Stomach smooth muscle (tissue), 2 donors: ENCODE results near the gene ACTG2.
"Not testable (repeated sequence)": the region's sequence is repeated elsewhere in the genome, so short reads cannot be mapped to it uniquely, and the experiment has no call there.

ENCODE experiments used
- H3K27ac ChIP-seq: one replicate; pipeline ENCODE4 v1.7.0; 2013; ENCODE audit warnings: mild to moderate bottlenecking, low read length, inconsistent platforms
- H3K27me3 ChIP-seq, 2 donors: one replicate each; pipeline ENCODE4 v1.7.0; 2013; ENCODE audit warnings: low read length in 2 of 2; ENCODE audit not compliant: insufficient read depth in 2 of 2, control insufficient read depth in 1 of 2
- H3K36me3 ChIP-seq, 2 donors: one replicate each; pipeline ENCODE4 v1.7.0; 2013; ENCODE audit warnings: low read length in 2 of 2; ENCODE audit not compliant: control insufficient read depth in 2 of 2, insufficient read depth in 2 of 2
- H3K4me1 ChIP-seq: one replicate; pipeline ENCODE4 v1.7.0; 2013; ENCODE audit warnings: low read length; ENCODE audit not compliant: control insufficient read depth, insufficient read depth
- H3K4me3 ChIP-seq, 2 donors: one replicate each; pipeline ENCODE4 v1.7.0; 2013; ENCODE audit warnings: low read length in 2 of 2
- H3K9ac ChIP-seq, 2 donors: one replicate each; pipeline ENCODE4 v1.7.0; 2013; ENCODE audit warnings: low read length in 2 of 2, mild to moderate bottlenecking in 1 of 2
- H3K9me3 ChIP-seq, 2 donors: one replicate each; pipeline ENCODE4 v1.7.0; 2013; ENCODE audit warnings: low read length in 2 of 2; ENCODE audit not compliant: control insufficient read depth in 2 of 2
- donor health status: healthy.
- donor health status: Pancreatic carcinoma.

ACTG2 gene

DNA sequence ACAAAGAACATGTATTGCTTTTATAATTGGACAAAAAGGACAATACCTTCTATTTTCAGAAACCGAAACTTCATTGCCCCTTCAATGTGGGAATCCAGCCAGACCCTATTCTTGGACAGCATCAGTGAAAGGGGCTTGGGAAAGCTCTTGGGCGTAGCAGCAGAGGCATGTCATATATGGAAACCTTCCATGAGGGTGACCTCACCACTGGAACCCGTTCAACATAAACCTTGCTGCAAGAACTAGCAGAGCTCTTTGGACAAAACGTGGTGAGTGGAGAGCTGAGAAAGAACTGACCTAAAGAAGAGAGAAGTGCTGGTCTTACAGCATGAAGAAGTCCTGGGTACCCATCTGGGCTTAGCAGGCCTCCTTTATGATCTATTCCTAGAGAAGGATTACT lies 22.7 kb upstream of the ACTG2 start:
- Histone ChIP-seq H3K27ac (peak overlapping the region; percentile 88), H3K4me1 (peaks cover 21% of the 10 kb centered on the region), H3K27me3 (no peaks in the 10 kb centered on the region), H3K4me3 (peak overlapping the region; percentile 40), H3K36me3 (peaks cover 0 to 6% of the 10 kb centered on the region in 2 donors), H3K9me3 (no peaks in the 10 kb centered on the region), H3K9ac (peak overlapping the region; percentile 60 to 74)

DNA sequence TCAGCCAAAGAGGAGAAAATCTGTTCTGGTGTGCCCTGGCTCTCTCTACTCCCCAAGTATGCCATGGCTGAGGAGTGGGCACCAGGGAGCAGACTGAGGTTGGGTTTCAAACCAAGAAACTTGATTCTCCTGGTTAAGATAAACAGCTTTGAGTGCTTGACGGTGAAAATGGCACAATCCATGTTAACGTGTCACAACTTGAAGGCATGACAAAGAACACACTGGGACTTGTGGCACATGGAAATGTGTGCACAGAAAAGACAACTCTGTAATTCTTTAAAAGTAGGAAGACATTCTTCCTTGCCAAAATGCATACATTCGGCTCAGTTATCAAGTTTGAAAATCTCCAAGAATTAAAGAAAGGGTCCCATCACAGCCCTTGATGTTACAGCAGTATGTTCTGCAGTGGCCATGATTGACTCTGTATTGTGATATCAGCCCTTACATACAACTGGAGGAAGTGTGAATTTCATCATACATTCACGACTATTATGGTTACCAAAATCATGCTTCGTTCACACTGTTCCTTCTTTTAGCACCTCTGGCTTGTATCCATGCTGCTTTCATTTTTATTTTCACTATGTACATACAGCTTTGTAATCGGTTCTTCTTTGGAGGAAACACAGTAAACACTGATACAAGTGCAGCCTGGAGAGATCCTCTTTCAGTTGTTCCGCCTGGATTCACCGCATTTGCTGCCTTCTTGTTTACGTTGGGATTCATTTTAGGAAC lies 15.6 kb upstream of the ACTG2 start:
- Histone ChIP-seq H3K36me3 (no peaks in the 10 kb centered on the region), H3K9ac (peak overlapping the region; percentile 42 to 59), H3K9me3 (no peaks in the 10 kb centered on the region), H3K27ac (peak overlapping the region; percentile 73), H3K4me1 (peaks cover 20% of the 10 kb centered on the region), H3K4me3 (peak overlapping the region; percentile 16 to 43), H3K27me3 (no peaks in the 10 kb centered on the region)

DNA sequence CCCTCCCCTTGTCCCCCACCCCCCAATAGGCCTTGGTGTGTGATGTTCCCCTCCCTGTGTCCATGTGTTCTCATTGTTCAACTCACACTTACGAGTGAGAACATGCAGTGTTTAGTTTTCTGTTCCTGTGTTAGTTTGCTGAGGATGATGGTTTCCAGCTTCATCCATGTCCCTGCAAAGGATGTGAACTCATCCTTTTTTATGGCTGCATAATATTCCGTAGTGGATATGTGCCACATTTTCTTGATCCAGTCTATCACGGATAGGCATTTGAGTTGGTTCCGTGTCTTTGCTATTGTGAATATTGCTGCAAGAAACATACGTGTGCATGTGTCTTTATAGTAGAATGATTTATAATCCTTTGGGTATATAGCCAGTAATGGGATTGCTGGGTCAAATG lies 14.8 kb upstream of the ACTG2 start:
- H3K27me3 ChIP-seq, H3K36me3 ChIP-seq, H3K9ac ChIP-seq, H3K9me3 ChIP-seq: not testable (repeated sequence)
- peak overlapping the region; percentile 73 for H3K27ac ChIP-seq
- peak overlapping the region in 1 of 2 donors; percentile 43 for H3K4me3 ChIP-seq
- peaks cover 20% of the 10 kb centered on the region for H3K4me1 ChIP-seq

- H3K4me3 ChIP-seq, result no peak overlapping the region
- no peak overlapping the region for H3K9ac ChIP-seq
- no peaks in the 10 kb centered on the region for H3K9me3 ChIP-seq
- no peaks in the 10 kb centered on the region for H3K27me3 ChIP-seq
- no peaks in the 10 kb centered on the region for H3K36me3 ChIP-seq
- H3K27ac ChIP-seq, result no peak overlapping the region
- peaks cover 11% of the 10 kb centered on the region for H3K4me1 ChIP-seq
These were observed 7.4 kb upstream of the ACTG2 start for GRCh38 chr2:73885406-73885805.

DNA sequence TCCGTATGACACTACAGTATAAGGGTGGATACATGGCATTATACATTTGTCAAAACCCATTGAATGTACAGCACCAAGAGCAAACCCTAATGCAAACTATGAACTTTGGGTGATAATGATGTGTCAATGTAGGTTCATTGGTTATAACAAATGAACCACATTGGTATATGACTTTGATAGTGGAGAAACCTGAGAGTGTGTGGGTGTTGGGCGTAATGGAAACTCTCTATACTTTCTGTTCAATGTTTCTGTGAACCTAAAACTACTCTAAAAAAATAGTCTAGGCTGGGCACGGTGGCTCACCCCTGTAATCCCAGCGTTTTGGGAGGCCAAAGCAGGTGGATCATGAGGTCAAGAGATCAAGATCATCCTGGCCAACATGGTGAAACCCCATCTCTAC lies 6.5 kb upstream of the ACTG2 start:
- no peak overlapping the region for H3K4me3 ChIP-seq
- no peaks in the 10 kb centered on the region for H3K27me3 ChIP-seq
- no peaks in the 10 kb centered on the region for H3K9me3 ChIP-seq
- no peak overlapping the region for H3K9ac ChIP-seq
- H3K4me1 ChIP-seq, result peaks cover 21% of the 10 kb centered on the region
- H3K36me3 ChIP-seq, result no peaks in the 10 kb centered on the region
- no peak overlapping the region for H3K27ac ChIP-seq

DNA sequence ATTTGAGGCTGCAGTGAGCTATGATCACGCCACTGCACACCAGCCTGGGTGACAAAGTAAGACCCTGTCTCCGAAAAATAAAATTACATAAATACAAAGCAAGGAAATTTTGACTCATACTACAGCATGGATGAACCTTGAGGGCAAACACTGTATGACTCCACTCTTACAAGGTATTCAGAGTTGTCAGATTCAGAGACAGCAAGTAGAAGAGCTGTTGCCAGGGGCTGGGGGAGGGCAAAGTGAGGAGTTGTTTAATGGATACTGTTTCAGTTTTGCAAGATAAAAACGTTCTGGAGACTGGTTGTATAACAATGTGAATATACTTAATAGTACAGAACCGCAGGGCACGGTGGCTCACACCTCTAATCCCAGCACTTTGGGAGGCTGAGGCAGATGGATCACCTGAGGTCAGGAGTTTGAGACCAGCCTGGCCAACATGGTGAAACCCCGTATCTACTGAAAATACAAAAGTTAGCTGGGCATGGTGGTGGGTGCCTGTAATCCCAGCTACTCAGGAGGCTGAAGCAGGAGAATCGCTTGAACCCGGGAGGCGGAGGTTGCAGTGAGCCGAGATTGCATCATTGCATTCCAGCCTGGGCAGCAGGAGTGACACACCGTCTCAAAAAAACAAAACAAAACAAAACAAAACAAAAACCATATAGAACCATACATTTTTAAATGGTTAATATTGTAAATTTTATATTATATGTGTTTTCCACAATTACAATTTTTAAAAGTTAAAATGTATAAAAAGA lies 5.0 kb upstream of the ACTG2 start:
- H3K27me3 ChIP-seq, H3K9me3 ChIP-seq, H3K36me3 ChIP-seq, H3K9ac ChIP-seq: not testable (repeated sequence)
- Histone ChIP-seq H3K4me3 (peak overlapping the region in 1 of 2 donors; percentile 4), H3K4me1 (peaks cover 32% of the 10 kb centered on the region), H3K27ac (peak overlapping the region; percentile 46)

DNA sequence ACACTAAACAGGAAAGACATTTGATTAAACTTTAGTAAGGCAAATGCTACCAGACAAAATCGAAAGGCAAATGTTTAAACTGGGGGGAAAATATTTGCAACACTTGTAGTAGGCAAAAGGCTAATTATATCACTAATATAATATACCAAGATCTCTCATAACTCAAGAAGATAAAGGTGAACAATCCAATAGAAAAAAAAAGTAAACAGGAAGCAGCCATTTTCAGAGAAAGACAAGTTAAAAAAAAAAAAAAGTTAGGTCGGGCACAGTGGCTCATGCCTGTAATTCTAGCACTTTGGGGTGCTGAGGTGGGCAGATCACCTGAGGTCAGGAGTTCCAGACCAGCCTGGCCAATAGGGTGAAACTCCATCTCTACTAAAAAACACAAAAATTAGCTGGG lies 4.4 kb upstream of the ACTG2 start:
- Histone ChIP-seq H3K4me3 (no peak overlapping the region), H3K9me3 (no peaks in the 10 kb centered on the region), H3K36me3 (peaks cover 3 to 4% of the 10 kb centered on the region in 2 donors), H3K27ac (no peak overlapping the region), H3K9ac (no peak overlapping the region), H3K4me1 (peaks cover 32% of the 10 kb centered on the region), H3K27me3 (no peaks in the 10 kb centered on the region)

DNA sequence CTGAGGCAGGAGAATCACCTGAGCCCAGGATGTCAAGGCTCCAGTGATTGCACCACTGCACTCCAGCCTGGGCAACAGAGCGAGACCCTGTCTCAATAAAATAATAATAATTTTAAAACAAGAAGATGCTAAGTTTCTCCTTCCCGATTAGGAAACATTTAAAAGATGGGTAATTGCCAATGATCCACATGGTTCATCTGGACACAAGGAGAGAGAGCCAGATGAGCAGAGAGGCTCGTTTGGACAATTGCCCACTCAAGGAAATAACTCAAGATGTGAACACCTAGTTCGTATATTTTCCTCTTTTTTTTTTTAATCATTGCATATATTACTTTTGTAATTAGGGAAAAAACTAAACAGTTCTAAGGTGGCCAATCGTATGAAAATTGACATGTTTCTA lies 3.6 kb upstream of the ACTG2 start:
- peaks cover 7 to 12% of the 10 kb centered on the region in 2 donors for H3K36me3 ChIP-seq
- H3K9ac ChIP-seq, result no peak overlapping the region
- no peak overlapping the region for H3K4me3 ChIP-seq
- peaks cover 32% of the 10 kb centered on the region for H3K4me1 ChIP-seq
- H3K27ac ChIP-seq, result peak overlapping the region; percentile 12
- no peaks in the 10 kb centered on the region for H3K27me3 ChIP-seq
- no peaks in the 10 kb centered on the region for H3K9me3 ChIP-seq

- Histone ChIP-seq H3K9me3 (no peaks in the 10 kb centered on the region), H3K27me3 (no peaks in the 10 kb centered on the region), H3K4me1 (peaks cover 32% of the 10 kb centered on the region), H3K36me3 (peaks cover 13 to 23% of the 10 kb centered on the region in 2 donors), H3K27ac (peak overlapping the region; percentile 100), H3K4me3 (peak overlapping the region in 1 of 2 donors; percentile 44), H3K9ac (peak overlapping the region; percentile 42 to 64)
These were observed 2.3 kb upstream of the ACTG2 start for GRCh38 chr2:73890301-73891092.

DNA sequence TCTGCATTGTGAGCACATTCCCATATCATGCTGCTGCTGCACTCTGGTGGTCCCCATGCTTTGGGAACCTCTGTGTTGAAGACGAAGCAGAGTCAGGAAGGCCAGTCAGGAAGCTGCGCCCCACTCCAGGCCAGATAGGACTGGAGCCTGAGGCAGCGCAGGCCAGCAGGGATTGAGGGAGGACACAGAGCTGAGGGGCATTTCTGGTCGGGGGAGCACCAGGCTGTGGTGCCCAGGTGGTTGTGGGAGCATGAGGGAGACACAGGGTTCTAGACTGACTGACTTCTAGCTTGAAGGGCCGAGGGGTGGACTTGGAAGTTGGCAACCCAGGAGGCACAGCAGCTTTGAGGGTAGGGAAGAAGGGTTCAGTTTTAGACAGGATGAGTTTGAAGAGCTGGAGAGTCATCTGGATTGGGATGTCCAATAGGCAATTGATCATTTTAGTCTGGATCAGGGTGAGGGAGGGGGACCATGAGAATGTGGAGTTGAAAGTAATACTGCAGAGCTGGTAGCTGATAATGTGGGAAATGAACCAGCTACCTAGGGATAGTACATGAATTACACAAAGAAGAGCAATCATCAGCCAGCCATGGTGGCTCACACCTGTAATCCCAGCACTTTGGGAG lies 1.4 kb upstream of the ACTG2 start:
- peak overlapping the region in 1 of 2 donors; percentile 44 for H3K4me3 ChIP-seq
- H3K4me1 ChIP-seq, result peaks cover 33% of the 10 kb centered on the region
- H3K27me3 ChIP-seq, result no peaks in the 10 kb centered on the region
- peak overlapping the region; percentile 100 for H3K27ac ChIP-seq
- peak overlapping the region; percentile 51 to 99 for H3K9ac ChIP-seq
- no peaks in the 10 kb centered on the region for H3K9me3 ChIP-seq
- peaks cover 16 to 32% of the 10 kb centered on the region in 2 donors for H3K36me3 ChIP-seq
